HCT116 (cell line): ENCODE data around the gene DLEC1.
"Not testable (repeated sequence)": the region's sequence is repeated elsewhere in the genome, so short reads cannot be mapped to it uniquely, and the experiment has no call there.

Experiments
- CTCF ChIP-seq, 3 experiments: fragments of 200-600 bp in 1 of 3; sonication (generic) in 1 of 3; IDR thresholded peaks in 2 of 3; conservative IDR thresholded peaks in 1 of 3; 2 replicates each; pipeline ENCODE4 v1.5.1; 2012 to 2017; ENCODE audit warnings: low read depth in 2 of 3, low read length in 2 of 3, antibody characterized with exemption in 1 of 3, borderline replicate concordance in 1 of 3, control low read depth in 1 of 3, mild to moderate bottlenecking in 1 of 3, mixed read lengths in 1 of 3, mixed run types in 1 of 3, moderate library complexity in 1 of 3; ENCODE audit not compliant: insufficient read depth in 1 of 3
- POLR2A ChIP-seq: IDR thresholded peaks from 2 replicates; pipeline ENCODE4 v1.7.0; 2011; ENCODE audit warnings: borderline replicate concordance; ENCODE audit not compliant: insufficient read depth, insufficient read length; ENCODE audit errors: extremely low read depth
- POLR2AphosphoS5 ChIP-seq: IDR thresholded peaks from 2 replicates; pipeline ENCODE4 v1.6.1; 2011; ENCODE audit warnings: mild to moderate bottlenecking, low read depth, low read length, moderate library complexity
- RAD21 ChIP-seq: IDR thresholded peaks from 2 replicates; pipeline ENCODE4 v1.6.1; 2012; ENCODE audit warnings: low read depth, mild to moderate bottlenecking
- REST ChIP-seq: IDR thresholded peaks from 2 replicates; pipeline ENCODE4 v1.6.1; 2012; ENCODE audit warnings: low read depth
- YY1 ChIP-seq: IDR thresholded peaks from 2 replicates; pipeline ENCODE4 v1.6.1; 2011; ENCODE audit warnings: low read length, low read depth, moderate library complexity, mild to moderate bottlenecking; ENCODE audit not compliant: insufficient replicate concordance; ENCODE audit errors: extremely low read depth
- ZNF274 ChIP-seq: fragments of 200-500 bp; sonication (Bioruptor generic); IDR thresholded peaks from 2 replicates; pipeline ENCODE4 v1.6.1; 2014; ENCODE audit warnings: mild to moderate bottlenecking, low read depth, low read length, inconsistent platforms
- TF ChIP-seq, protein P1 (sequence below): IDR thresholded peaks from 2 replicates; pipeline ENCODE4 v1.6.1; 2012

DNA sequence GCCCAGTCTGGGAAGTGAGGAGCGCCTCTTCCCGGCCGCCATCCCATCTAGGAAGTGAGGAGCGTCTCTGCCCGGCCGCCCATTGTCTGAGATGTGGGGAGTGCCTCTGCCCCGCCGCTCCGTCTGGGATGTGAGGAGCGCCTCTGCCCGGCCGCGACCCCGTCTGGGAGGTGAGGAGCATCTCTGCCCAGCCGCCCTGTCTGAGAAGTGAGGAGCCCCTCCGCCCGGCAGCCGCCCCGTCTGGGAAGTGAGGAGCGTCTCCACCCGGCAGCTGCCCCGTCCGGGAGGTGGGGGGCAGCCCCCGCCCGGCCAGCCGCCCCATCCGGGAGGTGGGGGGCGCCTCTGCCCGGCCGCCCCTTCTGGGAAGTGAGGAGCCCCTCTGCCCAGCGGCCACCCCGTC is 14.3 kb downstream of the DLEC1 start:
- TF ChIP-seq RAD21; YY1; POLR2A; CTCF (IDR thresholded peaks at IDR 0.05 in 2 of 3, conservative IDR thresholded peaks at IDR 0.05 in 1 of 3; ENCODE audit: borderline replicate concordance in 1 of 3, insufficient read depth in 1 of 3, low read depth in 2 of 3, low read length in 2 of 3); POLR2AphosphoS5; REST; ZNF274: not testable (repeated sequence)
- TF ChIP-seq, protein P1, sequence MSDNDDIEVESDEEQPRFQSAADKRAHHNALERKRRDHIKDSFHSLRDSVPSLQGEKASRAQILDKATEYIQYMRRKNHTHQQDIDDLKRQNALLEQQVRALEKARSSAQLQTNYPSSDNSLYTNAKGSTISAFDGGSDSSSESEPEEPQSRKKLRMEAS = not testable (repeated sequence)
